ENCODE measurements around the gene RFPL1.

The RFPL1 gene

GRCh38 chr22:29435236-29436136 lies 2.9 kb upstream of the RFPL1 start:
- Histone ChIP-seq H3K27me3 (ENCODE audit: control insufficient read depth, insufficient read depth, low read length, poor library complexity, severe bottlenecking) (no peaks in the 10 kb centered on the region), H3K9me3 (ENCODE audit: control insufficient read depth, low read length) (no peaks in the 10 kb centered on the region), H3K27ac (ENCODE audit: insufficient read depth, low read depth, low read length, poor library complexity, severe bottlenecking) (no peak overlapping the region), H3K4me1 (ENCODE audit: control insufficient read depth, insufficient read depth, low read length) (no peaks in the 10 kb centered on the region), H3K4me3 (ENCODE audit: insufficient read depth, low read depth, low read length) (no peak overlapping the region), H3K36me3 (ENCODE audit: control insufficient read depth, insufficient read depth, low read length) (no peaks in the 10 kb centered on the region)
- WGBS, 2 experiments, result 87 to 91% methylated on average over 4 to 5 of the region's 5 CpGs

DNA sequence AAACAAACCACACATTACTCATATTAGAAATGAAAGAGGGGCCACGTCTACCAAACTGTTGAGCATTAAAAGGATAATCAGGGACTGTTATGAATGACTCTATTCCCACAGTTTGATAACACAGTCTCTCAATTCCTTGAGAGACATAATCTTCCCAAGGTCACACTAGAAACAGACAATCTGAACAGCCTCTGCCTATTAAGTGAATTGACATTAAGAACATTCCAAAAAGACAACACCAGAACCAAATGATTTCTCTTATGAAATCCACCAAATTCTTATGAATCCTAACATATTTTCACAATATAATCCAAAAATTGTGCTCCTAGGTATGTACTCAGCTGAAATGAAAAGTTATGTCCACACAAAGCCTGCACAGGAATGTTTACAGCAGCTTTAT lies 4.6 kb downstream of the RFPL1 start:
- H3K36me3 ChIP-seq (ENCODE audit: control insufficient read depth, insufficient read depth, low read length), result no peaks in the 10 kb centered on the region
- no peaks in the 10 kb centered on the region for H3K27me3 ChIP-seq (ENCODE audit: control insufficient read depth, insufficient read depth, low read length, poor library complexity, severe bottlenecking)
- H3K4me3 ChIP-seq (ENCODE audit: insufficient read depth, low read depth, low read length), result no peak overlapping the region
- WGBS, 2 experiments, result 78 to 100% methylated on average over 1 of the region's 1 CpG
- no peak overlapping the region for H3K27ac ChIP-seq (ENCODE audit: insufficient read depth, low read depth, low read length, poor library complexity, severe bottlenecking)
- no peaks in the 10 kb centered on the region for H3K9me3 ChIP-seq (ENCODE audit: control insufficient read depth, low read length)
- H3K4me1 ChIP-seq (ENCODE audit: control insufficient read depth, insufficient read depth, low read length), result no peaks in the 10 kb centered on the region

DNA sequence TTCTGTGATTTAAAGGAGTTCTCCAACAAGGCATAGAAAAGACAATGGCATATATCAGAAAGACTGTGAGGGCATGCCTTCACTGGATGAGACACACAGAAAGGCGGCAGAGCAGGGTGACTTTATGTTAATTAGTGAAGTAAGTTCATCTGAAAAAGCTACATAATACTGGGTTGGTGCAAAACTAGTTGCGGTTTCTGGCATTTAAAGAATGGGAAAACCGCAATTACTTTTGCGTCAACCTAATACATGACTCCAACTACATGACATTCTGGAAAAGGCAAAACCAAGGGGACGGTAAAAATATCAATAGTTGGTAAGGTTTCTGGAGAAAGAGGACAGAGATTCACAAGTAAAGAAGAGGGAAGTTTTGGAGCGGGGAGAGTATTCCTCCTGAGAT lies 5.1 kb downstream of the RFPL1 start:
- H3K4me3 ChIP-seq (ENCODE audit: insufficient read depth, low read depth, low read length), result no peak overlapping the region
- no peaks in the 10 kb centered on the region for H3K36me3 ChIP-seq (ENCODE audit: control insufficient read depth, insufficient read depth, low read length)
- WGBS, 2 experiments, result 84 to 88% methylated on average over 5 of the region's 6 CpGs
- no peaks in the 10 kb centered on the region for H3K4me1 ChIP-seq (ENCODE audit: control insufficient read depth, insufficient read depth, low read length)
- H3K27me3 ChIP-seq (ENCODE audit: control insufficient read depth, insufficient read depth, low read length, poor library complexity, severe bottlenecking), result no peaks in the 10 kb centered on the region
- no peaks in the 10 kb centered on the region for H3K9me3 ChIP-seq (ENCODE audit: control insufficient read depth, low read length)
- H3K27ac ChIP-seq (ENCODE audit: insufficient read depth, low read depth, low read length, poor library complexity, severe bottlenecking), result no peak overlapping the region

GRCh38 chr22:29443861-29444792 lies 5.7 kb downstream of the RFPL1 start:
- H3K9me3 ChIP-seq (ENCODE audit: control insufficient read depth, low read length), result no peaks in the 10 kb centered on the region
- H3K4me3 ChIP-seq (ENCODE audit: insufficient read depth, low read depth, low read length), result no peak overlapping the region
- no peaks in the 10 kb centered on the region for H3K27me3 ChIP-seq (ENCODE audit: control insufficient read depth, insufficient read depth, low read length, poor library complexity, severe bottlenecking)
- no peaks in the 10 kb centered on the region for H3K4me1 ChIP-seq (ENCODE audit: control insufficient read depth, insufficient read depth, low read length)
- no peak overlapping the region for H3K27ac ChIP-seq (ENCODE audit: insufficient read depth, low read depth, low read length, poor library complexity, severe bottlenecking)
- H3K36me3 ChIP-seq (ENCODE audit: control insufficient read depth, insufficient read depth, low read length), result no peaks in the 10 kb centered on the region
- 77 to 78% methylated on average over 14 of the region's 14 CpGs for WGBS, 2 experiments

DNA sequence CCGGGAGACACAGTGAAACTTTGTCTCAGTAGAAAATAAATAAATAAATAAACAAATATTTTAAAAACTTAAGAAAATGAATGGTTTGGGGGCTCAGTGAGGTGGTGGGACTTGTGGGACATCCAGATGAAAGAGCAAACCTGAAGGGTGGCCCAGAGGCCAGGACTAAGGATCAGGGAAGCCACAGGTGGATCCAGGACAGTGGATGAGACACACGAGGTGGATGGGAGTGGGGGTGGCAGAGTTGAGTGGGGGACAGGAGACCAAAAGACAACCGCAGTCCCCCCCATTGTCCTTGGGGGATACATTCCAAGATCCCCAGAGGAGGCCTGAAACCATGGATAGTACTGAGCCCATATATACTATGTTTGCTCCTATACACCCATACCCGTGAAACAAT lies 7.1 kb downstream of the RFPL1 start:
- Histone ChIP-seq H3K27me3 (ENCODE audit: control insufficient read depth, insufficient read depth, low read length, poor library complexity, severe bottlenecking) (no peaks in the 10 kb centered on the region), H3K36me3 (ENCODE audit: control insufficient read depth, insufficient read depth, low read length) (no peaks in the 10 kb centered on the region)
- 90 to 94% methylated on average over 3 of the region's 4 CpGs for WGBS, 2 experiments

GRCh38 chr22:29447906-29448305 lies 9.5 kb downstream of the RFPL1 start:
- Histone ChIP-seq H3K9me3 (ENCODE audit: control insufficient read depth, low read length) (no peaks in the 10 kb centered on the region), H3K4me1 (ENCODE audit: control insufficient read depth, insufficient read depth, low read length) (no peaks in the 10 kb centered on the region), H3K27ac (ENCODE audit: insufficient read depth, low read depth, low read length, poor library complexity, severe bottlenecking) (no peak overlapping the region), H3K27me3 (ENCODE audit: control insufficient read depth, insufficient read depth, low read length, poor library complexity, severe bottlenecking) (no peaks in the 10 kb centered on the region), H3K4me3 (ENCODE audit: insufficient read depth, low read depth, low read length) (no peak overlapping the region), H3K36me3 (ENCODE audit: control insufficient read depth, insufficient read depth, low read length) (no peaks in the 10 kb centered on the region)
- WGBS, 2 experiments, result 91 to 93% methylated on average over 5 of the region's 5 CpGs

More for the DNA sequence above, 7.1 kb downstream of the RFPL1 start:
- no peaks in the 10 kb centered on the region for H3K4me1 ChIP-seq (ENCODE audit: control insufficient read depth, insufficient read depth, low read length)
- H3K4me3 ChIP-seq (ENCODE audit: insufficient read depth, low read depth, low read length), result no peak overlapping the region
- H3K27ac ChIP-seq (ENCODE audit: insufficient read depth, low read depth, low read length, poor library complexity, severe bottlenecking), result no peak overlapping the region
- no peaks in the 10 kb centered on the region for H3K9me3 ChIP-seq (ENCODE audit: control insufficient read depth, low read length)

- H3K9me3 ChIP-seq (ENCODE audit: control insufficient read depth, low read length), result no peaks in the 10 kb centered on the region
- 93 to 94% methylated on average over 11 of the region's 11 CpGs for WGBS, 2 experiments
- no peaks in the 10 kb centered on the region for H3K27me3 ChIP-seq (ENCODE audit: control insufficient read depth, insufficient read depth, low read length, poor library complexity, severe bottlenecking)
- no peaks in the 10 kb centered on the region for H3K4me1 ChIP-seq (ENCODE audit: control insufficient read depth, insufficient read depth, low read length)
- H3K27ac ChIP-seq (ENCODE audit: insufficient read depth, low read depth, low read length, poor library complexity, severe bottlenecking), result no peak overlapping the region
- no peaks in the 10 kb centered on the region for H3K36me3 ChIP-seq (ENCODE audit: control insufficient read depth, insufficient read depth, low read length)
- no peak overlapping the region for H3K4me3 ChIP-seq (ENCODE audit: insufficient read depth, low read depth, low read length)
These were observed 11.0 kb downstream of the RFPL1 start for GRCh38 chr22:29449296-29449875.

DNA sequence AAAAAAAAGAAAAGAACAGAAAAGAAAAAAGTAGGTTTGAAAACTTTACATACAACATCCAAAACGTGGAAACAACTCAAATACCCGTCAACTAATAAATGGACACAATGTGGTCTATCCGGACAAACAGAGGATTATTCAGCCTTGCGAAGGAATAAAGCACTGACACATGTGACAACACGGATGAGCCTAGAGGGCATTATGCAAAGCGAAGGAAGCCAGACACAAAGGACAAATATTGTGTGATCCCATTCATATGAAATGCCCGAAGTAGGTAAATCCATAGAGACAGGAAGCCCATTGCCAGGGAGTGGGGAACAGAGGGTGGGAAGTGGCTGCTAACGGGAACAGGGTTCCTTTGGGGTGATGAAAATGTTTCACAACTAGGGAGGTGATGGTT lies 11.8 kb downstream of the RFPL1 start:
- 90 to 93% methylated on average over 8 of the region's 8 CpGs for WGBS, 2 experiments
- no peak overlapping the region for H3K27ac ChIP-seq (ENCODE audit: insufficient read depth, low read depth, low read length, poor library complexity, severe bottlenecking)
- no peaks in the 10 kb centered on the region for H3K9me3 ChIP-seq (ENCODE audit: control insufficient read depth, low read length)
- no peaks in the 10 kb centered on the region for H3K36me3 ChIP-seq (ENCODE audit: control insufficient read depth, insufficient read depth, low read length)
- no peaks in the 10 kb centered on the region for H3K27me3 ChIP-seq (ENCODE audit: control insufficient read depth, insufficient read depth, low read length, poor library complexity, severe bottlenecking)
- no peak overlapping the region for H3K4me3 ChIP-seq (ENCODE audit: insufficient read depth, low read depth, low read length)
- no peaks in the 10 kb centered on the region for H3K4me1 ChIP-seq (ENCODE audit: control insufficient read depth, insufficient read depth, low read length)

GRCh38 chr22:29451863-29452262 lies 13.5 kb downstream of the RFPL1 start:
- Histone ChIP-seq H3K36me3 (ENCODE audit: control insufficient read depth, insufficient read depth, low read length) (no peaks in the 10 kb centered on the region), H3K27ac (ENCODE audit: insufficient read depth, low read depth, low read length, poor library complexity, severe bottlenecking) (no peak overlapping the region), H3K4me3 (ENCODE audit: insufficient read depth, low read depth, low read length) (no peak overlapping the region), H3K4me1 (ENCODE audit: control insufficient read depth, insufficient read depth, low read length) (peaks cover 11% of the 10 kb centered on the region), H3K9me3 (ENCODE audit: control insufficient read depth, low read length) (no peaks in the 10 kb centered on the region), H3K27me3 (ENCODE audit: control insufficient read depth, insufficient read depth, low read length, poor library complexity, severe bottlenecking) (no peaks in the 10 kb centered on the region)
- 88 to 95% methylated on average over 4 of the region's 4 CpGs for WGBS, 2 experiments

DNA sequence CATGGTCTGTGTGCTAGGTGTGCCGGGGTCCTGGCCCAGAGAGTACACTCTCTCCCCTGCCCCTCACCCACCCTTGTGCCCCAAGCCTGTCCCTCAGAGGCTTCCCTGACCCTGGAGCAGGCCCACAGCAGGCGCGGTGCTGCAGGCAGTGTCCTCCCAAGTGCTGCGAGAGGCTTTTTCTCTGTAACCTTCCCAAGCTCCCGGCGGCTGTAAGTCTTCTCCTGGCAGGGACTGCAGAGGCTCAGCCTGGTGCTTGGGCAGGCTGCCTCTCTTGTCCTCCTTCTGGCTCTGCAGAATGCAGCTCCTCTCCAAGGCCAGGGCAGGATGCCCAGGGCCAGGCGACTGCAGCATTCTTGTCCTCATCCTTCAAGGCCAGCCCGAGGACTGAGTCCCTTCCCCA lies 15.9 kb downstream of the RFPL1 start:
- H3K36me3 ChIP-seq (ENCODE audit: control insufficient read depth, insufficient read depth, low read length), result no peaks in the 10 kb centered on the region
- H3K4me3 ChIP-seq (ENCODE audit: insufficient read depth, low read depth, low read length), result no peak overlapping the region
- no peaks in the 10 kb centered on the region for H3K27me3 ChIP-seq (ENCODE audit: control insufficient read depth, insufficient read depth, low read length, poor library complexity, severe bottlenecking)
- H3K9me3 ChIP-seq (ENCODE audit: control insufficient read depth, low read length), result no peaks in the 10 kb centered on the region
- H3K27ac ChIP-seq (ENCODE audit: insufficient read depth, low read depth, low read length, poor library complexity, severe bottlenecking), result no peak overlapping the region
- 82% methylated on average over 8 of the region's 8 CpGs for WGBS, 2 experiments
- peaks cover 11% of the 10 kb centered on the region for H3K4me1 ChIP-seq (ENCODE audit: control insufficient read depth, insufficient read depth, low read length)

Data from ectodermal cell (in vitro differentiated cells).